NT2/D1 (cell line): ENCODE measurements around the gene IGF1R.

Source experiments
- DNase-seq: peaks from one replicate; pipeline ENCODE4 v3.0.0-alpha.2; 2011; ENCODE audit warnings: low read depth, low spot score
- H3K27me3 ChIP-seq: 2 replicates; pipeline ENCODE4 v1.6.0; 2011; ENCODE audit warnings: mild to moderate bottlenecking; ENCODE audit not compliant: insufficient read length, insufficient read depth
- H3K36me3 ChIP-seq: 2 replicates; pipeline ENCODE4 v1.6.1; 2011; ENCODE audit warnings: mild to moderate bottlenecking, low read length, mixed read lengths; ENCODE audit not compliant: insufficient read depth, insufficient read length
- H3K4me1 ChIP-seq: 2 replicates; pipeline ENCODE4 v1.5.1; 2011; ENCODE audit not compliant: insufficient read depth, insufficient read length
- H3K4me3 ChIP-seq: 2 replicates; pipeline ENCODE4 v1.5.1; 2011; ENCODE audit warnings: low read depth; ENCODE audit not compliant: insufficient read length
- H3K9ac ChIP-seq: 2 replicates; pipeline ENCODE4 v1.6.0; 2011; ENCODE audit warnings: low read depth; ENCODE audit not compliant: insufficient read length
- H3K9me3 ChIP-seq: 2 replicates; pipeline ENCODE4 v1.5.1; 2011; ENCODE audit warnings: mild to moderate bottlenecking, low read length; ENCODE audit not compliant: insufficient read depth
- SUZ12 ChIP-seq: IDR thresholded peaks from 2 replicates; pipeline ENCODE4 v1.6.1; 2011; ENCODE audit not compliant: insufficient read length, insufficient read depth; ENCODE audit errors: extremely low read depth
- YY1 ChIP-seq: IDR thresholded peaks from 2 replicates; pipeline ENCODE4 v1.6.1; 2011; ENCODE audit not compliant: insufficient read length, insufficient read depth
- ZNF274 ChIP-seq: IDR thresholded peaks from 2 replicates; pipeline ENCODE4 v1.6.1; 2011; ENCODE audit warnings: mild to moderate bottlenecking, low read depth, low read length

Gene IGF1R

GRCh38 chr15:98686983-98687382, 38.6 kb downstream of the IGF1R start:
- no peaks in the 10 kb centered on the region for H3K27me3 ChIP-seq
- no peaks in the 10 kb centered on the region for H3K9me3 ChIP-seq
- no peak for DNase-seq
- H3K9ac ChIP-seq, result no peak overlapping the region
- H3K36me3 ChIP-seq, result no peaks in the 10 kb centered on the region
- H3K4me1 ChIP-seq, result peaks cover 14% of the 10 kb centered on the region
- no peak overlapping the region for H3K4me3 ChIP-seq
- TF ChIP-seq SUZ12, result no peak
- no peak for TF ChIP-seq ZNF274
- TF ChIP-seq YY1, result no peak

DNA sequence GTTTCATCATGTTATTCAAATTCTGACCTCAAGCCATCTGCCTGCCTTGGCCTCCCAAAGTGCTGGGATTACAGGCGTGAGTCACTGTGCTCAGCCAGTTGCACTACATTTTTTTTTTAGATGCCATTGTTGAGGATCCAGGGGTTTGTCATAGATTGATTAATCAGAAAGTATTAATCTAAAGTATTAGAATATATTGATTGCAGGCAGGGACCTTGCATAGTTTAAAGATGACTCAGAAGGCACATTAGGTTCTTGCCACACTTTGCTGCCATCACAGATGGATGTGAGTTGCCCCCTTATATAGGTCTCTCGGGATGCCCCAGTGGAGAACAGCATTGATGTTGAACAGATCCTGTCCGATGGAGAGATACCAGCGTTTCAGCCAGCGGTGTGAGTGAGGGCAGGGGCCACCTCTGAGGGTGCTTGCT, 41.1 kb downstream of the IGF1R start:
- Histone ChIP-seq H3K4me1 (peaks cover 24% of the 10 kb centered on the region), H3K27me3 (no peaks in the 10 kb centered on the region), H3K4me3 (no peak overlapping the region), H3K9me3 (no peaks in the 10 kb centered on the region), H3K9ac (no peak overlapping the region), H3K36me3 (no peaks in the 10 kb centered on the region)
- DNase-seq, result no peak
- TF ChIP-seq YY1 (no peak), SUZ12 (no peak), ZNF274 (no peak)

- H3K4me1 ChIP-seq, result peaks cover 24% of the 10 kb centered on the region
These were observed 42.1 kb downstream of the IGF1R start for GRCh38 chr15:98690272-98690950.

DNA sequence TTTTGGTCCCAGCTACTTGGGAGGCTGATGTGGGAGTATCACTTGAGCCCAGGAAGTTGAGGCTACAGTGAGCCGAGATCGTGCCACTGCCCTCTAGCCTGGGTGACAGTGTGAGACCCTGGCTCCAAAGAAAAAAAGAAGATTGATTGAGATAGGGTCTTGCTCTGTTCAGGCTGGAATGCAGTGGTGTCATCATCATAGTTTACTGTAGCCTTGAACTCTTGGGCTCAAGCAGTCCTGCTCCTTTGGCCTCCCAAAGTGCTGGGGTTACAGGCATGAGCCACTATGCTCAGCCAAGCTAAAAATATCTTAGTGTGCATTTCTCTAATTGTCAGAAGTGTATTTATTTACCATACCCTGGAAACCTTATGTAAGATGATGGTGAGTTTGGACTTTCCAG, 43.9 kb downstream of the IGF1R start:
- Histone ChIP-seq H3K4me1 (peaks cover 21% of the 10 kb centered on the region), H3K9ac (no peak overlapping the region)
- no peak for DNase-seq

More at GRCh38 chr15:98690272-98690950, 42.1 kb downstream of the IGF1R start:
- Histone ChIP-seq H3K4me3 (no peak overlapping the region), H3K9me3 (no peaks in the 10 kb centered on the region), H3K36me3 (no peaks in the 10 kb centered on the region), H3K9ac (no peak overlapping the region), H3K27me3 (no peaks in the 10 kb centered on the region)
- TF ChIP-seq YY1, result no peak
- no peak for TF ChIP-seq ZNF274
- TF ChIP-seq SUZ12, result no peak
- no peak for DNase-seq

DNA sequence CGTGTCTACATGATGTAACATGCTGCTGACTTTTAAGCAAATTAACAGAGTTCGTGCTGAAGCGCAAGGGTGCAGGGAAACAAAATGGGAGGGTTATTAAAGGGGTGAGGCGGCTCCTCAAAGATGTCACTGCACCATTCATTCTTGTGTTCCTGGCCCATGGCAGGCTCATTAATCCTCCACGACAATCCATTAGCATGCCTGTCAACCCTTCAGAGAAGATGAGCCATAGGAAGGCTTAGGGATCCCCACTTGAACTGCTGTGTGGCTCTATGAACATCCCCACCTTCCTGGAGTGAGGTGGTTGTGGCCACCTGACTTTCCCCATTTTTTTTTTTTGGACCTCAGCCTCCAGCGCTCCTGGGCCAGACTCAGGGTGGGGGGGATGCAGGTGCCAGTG, 45.8 kb downstream of the IGF1R start:
- H3K27me3 ChIP-seq, result no peaks in the 10 kb centered on the region
- no peaks in the 10 kb centered on the region for H3K9me3 ChIP-seq
- peaks cover 17% of the 10 kb centered on the region for H3K4me1 ChIP-seq
- H3K4me3 ChIP-seq, result no peak overlapping the region
- H3K36me3 ChIP-seq, result no peaks in the 10 kb centered on the region
- no peak overlapping the region for H3K9ac ChIP-seq
- DNase-seq, result no peak
- TF ChIP-seq YY1 (no peak), SUZ12 (no peak), ZNF274 (no peak)

More for the DNA sequence above, 43.9 kb downstream of the IGF1R start:
- H3K4me3 ChIP-seq, result no peak overlapping the region
- TF ChIP-seq SUZ12 (no peak), YY1 (no peak), ZNF274 (no peak)
- H3K27me3 ChIP-seq, result no peaks in the 10 kb centered on the region
- H3K9me3 ChIP-seq, result no peaks in the 10 kb centered on the region
- no peaks in the 10 kb centered on the region for H3K36me3 ChIP-seq

DNA sequence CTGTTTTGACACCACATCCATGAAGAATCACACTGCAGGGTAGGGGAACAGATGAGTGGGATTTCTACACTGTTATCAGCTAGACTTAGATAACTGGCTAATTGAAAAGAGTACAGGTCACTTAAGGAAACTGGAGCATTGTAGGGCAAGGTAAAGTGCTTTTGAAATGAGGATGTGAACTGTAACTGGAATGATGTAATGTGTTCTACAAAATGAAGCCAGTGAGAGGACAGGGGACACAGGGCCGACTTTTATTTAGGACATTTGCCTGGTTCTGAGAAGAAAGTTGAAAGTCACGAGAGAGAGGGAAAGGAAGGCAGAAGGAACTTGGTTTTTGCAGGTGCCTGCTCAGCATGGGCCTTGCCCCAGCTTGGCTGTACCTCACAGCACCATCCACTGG, 50.5 kb downstream of the IGF1R start:
- no peaks in the 10 kb centered on the region for H3K27me3 ChIP-seq
- H3K4me1 ChIP-seq, result peaks cover 13% of the 10 kb centered on the region
- TF ChIP-seq YY1 (no peak), SUZ12 (no peak), ZNF274 (no peak)

DNA sequence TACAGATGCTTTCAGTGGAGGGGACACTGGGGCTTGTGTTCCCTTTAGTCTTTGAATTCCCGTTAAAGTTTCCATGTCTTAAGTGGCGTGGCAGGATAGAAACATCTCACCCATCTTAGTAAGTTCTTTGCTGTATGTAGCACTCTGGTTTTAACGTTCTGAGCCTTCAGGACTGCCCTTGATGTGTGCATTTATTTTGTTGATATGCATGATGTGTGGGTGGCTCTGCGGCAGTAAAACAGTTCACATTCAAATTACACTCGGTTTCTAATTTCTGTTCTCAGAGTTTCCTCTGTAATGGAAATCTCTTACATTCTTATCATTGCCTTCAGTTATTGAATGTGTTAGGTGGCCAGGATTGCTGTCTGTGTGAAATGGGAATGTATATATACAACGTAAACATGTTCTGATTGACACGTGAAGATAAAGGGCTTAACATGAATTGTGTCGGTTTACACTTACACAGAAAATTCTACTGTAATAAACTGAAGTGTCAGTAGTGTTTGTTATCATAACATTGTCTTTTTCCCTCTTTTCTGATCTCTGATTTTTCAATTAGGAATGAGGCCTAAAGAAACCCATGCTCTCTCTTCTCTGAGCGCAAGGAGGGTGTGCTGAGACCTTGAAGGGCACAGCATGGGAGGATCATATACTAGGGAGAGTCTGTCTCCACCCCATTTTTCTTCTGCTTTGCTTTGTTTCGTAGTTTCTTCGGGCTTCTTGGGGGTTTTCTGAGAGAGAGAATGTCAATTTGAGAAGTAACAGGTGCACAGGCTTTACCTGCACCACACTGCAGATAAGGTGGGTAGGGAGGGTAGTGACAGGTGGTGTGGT, 51.5 kb downstream of the IGF1R start:
- peaks cover 9% of the 10 kb centered on the region for H3K4me1 ChIP-seq

More for the DNA sequence above, 50.5 kb downstream of the IGF1R start:
- no peak overlapping the region for H3K4me3 ChIP-seq
- H3K9ac ChIP-seq, result no peak overlapping the region
- no peak for DNase-seq
- H3K9me3 ChIP-seq, result no peaks in the 10 kb centered on the region
- H3K36me3 ChIP-seq, result no peaks in the 10 kb centered on the region

More for the DNA sequence above, 51.5 kb downstream of the IGF1R start:
- TF ChIP-seq SUZ12 (no peak), YY1 (no peak)
- H3K9me3 ChIP-seq, result no peaks in the 10 kb centered on the region
- H3K27me3 ChIP-seq, result no peaks in the 10 kb centered on the region
- H3K9ac ChIP-seq, result no peak overlapping the region
- no peak for DNase-seq
- H3K36me3 ChIP-seq, result no peaks in the 10 kb centered on the region
- no peak overlapping the region for H3K4me3 ChIP-seq
